ENCODE measurements around the gene MAOA. TPM values are rescaled to one million over a fixed set of nuclear protein-coding genes. Genes with fewer than 3 reads are reported as not detected.
"Not testable (repeated sequence)": the region's sequence is repeated elsewhere in the genome, so short reads cannot be mapped to it uniquely, and the experiment has no call there.

MAOA gene
- total RNA-seq, result 10 to 100 TPM in 1 of 8 experiments, 1 to 10 TPM in 4, under 1 TPM in 2, not detected in 1; 0.10 to 12.9 (median 2.1) TPM

- Histone ChIP-seq H3K4me1 (replicated peaks in 1 of 2) (peaks cover 0 to 2% of the 10 kb centered on the region in 2 donors), H3K4me3 (peak within 1 kb of the TSS; percentile 55 to 82 (median 64)), H3K27ac (peak within 1 kb of the TSS in 1 of 2 donors; percentile 98)
- in situ Hi-C loops (cut with MboI; ENCODE audit: low pct_unique_long_range_greater_than_20kb in 2 of 9, low sequenced_read_pairs in 9 of 9, unreplicated experiment in 9 of 9), result no loop called here
- peak in 5 of 8 experiments; percentile 8 to 36 (median 28) for ATAC-seq (replicated peaks in 6 of 8)
- 28% methylated on average over 7 of the region's 29 CpGs; no CpG with 5 or more reads in 9 of the 10 experiments for WGBS, 10 experiments
Observed at GRCh38 chrX:43656005-43656494, at the start of gene MAOA. TSS of gene MAOA (plus strand) at chrX:43656299. CDS start at chrX:43656342, 43 bp downstream.

- no peak for ATAC-seq (replicated peaks in 6 of 8)
- in situ Hi-C loops (cut with MboI; ENCODE audit: low pct_unique_long_range_greater_than_20kb in 2 of 9, low sequenced_read_pairs in 9 of 9, unreplicated experiment in 9 of 9), result no loop called here
Observed at GRCh38 chrX:43612400-43612799, 43.7 kb upstream of the MAOA start.

GRCh38 chrX:43615660-43616059 is 40.4 kb upstream of the MAOA start:
- 0 to 64% (median 26%) methylated on average over 1 to 5 of the region's 5 CpGs; no CpG with 5 or more reads in 3 of the 10 experiments for WGBS, 10 experiments
- Histone ChIP-seq H3K27ac (no peak overlapping the region), H3K4me3 (no peak overlapping the region), H3K4me1 (replicated peaks in 1 of 2) (no peaks in the 10 kb centered on the region)
- ATAC-seq (replicated peaks in 6 of 8), result no peak
- in situ Hi-C loops (cut with MboI; ENCODE audit: low pct_unique_long_range_greater_than_20kb in 2 of 9, low sequenced_read_pairs in 9 of 9, unreplicated experiment in 9 of 9), result no loop called here

More at GRCh38 chrX:43612400-43612799, 43.7 kb upstream of the MAOA start:
- Histone ChIP-seq H3K4me1 (replicated peaks in 1 of 2) (no peaks in the 10 kb centered on the region), H3K4me3 (no peak overlapping the region), H3K27ac (no peak overlapping the region)

GRCh38 chrX:43618366-43619205 is 37.5 kb upstream of the MAOA start:
- in situ Hi-C loops (cut with MboI; ENCODE audit: low pct_unique_long_range_greater_than_20kb in 2 of 9, low sequenced_read_pairs in 9 of 9, unreplicated experiment in 9 of 9), result no loop called here
- Histone ChIP-seq H3K4me1 (replicated peaks in 1 of 2) (no peaks in the 10 kb centered on the region), H3K4me3 (no peak overlapping the region), H3K27ac (no peak overlapping the region)
- ATAC-seq (replicated peaks in 6 of 8), result peak in 2 of 8 experiments; percentile 63 to 70
- 20 to 80% (median 36%) methylated on average over 1 to 3 of the region's 3 CpGs; no CpG with 5 or more reads in 5 of the 10 experiments for WGBS, 10 experiments

GRCh38 chrX:43619861-43620260 is 36.2 kb upstream of the MAOA start:
- H3K27ac ChIP-seq; in situ Hi-C loops (cut with MboI; ENCODE audit: low pct_unique_long_range_greater_than_20kb in 2 of 9, low sequenced_read_pairs in 9 of 9, unreplicated experiment in 9 of 9); H3K4me3 ChIP-seq; H3K4me1 ChIP-seq (replicated peaks in 1 of 2); ATAC-seq (replicated peaks in 6 of 8): not testable (repeated sequence)
- WGBS, 10 experiments, result 0 to 47% (median 0%) methylated on average over 1 to 2 of the region's 2 CpGs; no CpG with 5 or more reads in 7 of the 10 experiments

GRCh38 chrX:43627147-43627546 is 29.0 kb upstream of the MAOA start:
- Histone ChIP-seq H3K27ac (no peak overlapping the region), H3K4me3 (no peak overlapping the region), H3K4me1 (replicated peaks in 1 of 2) (no peaks in the 10 kb centered on the region)
- in situ Hi-C loops (cut with MboI; ENCODE audit: low pct_unique_long_range_greater_than_20kb in 2 of 9, low sequenced_read_pairs in 9 of 9, unreplicated experiment in 9 of 9), result no loop called here
- no peak for ATAC-seq (replicated peaks in 6 of 8)

GRCh38 chrX:43627669-43628068 is 28.4 kb upstream of the MAOA start:
- H3K27ac ChIP-seq, result no peak overlapping the region
- H3K4me1 ChIP-seq (replicated peaks in 1 of 2), result no peaks in the 10 kb centered on the region
- ATAC-seq (replicated peaks in 6 of 8), result no peak
- WGBS, 10 experiments, result 57 to 100% methylated on average over 1 of the region's 1 CpG; no CpG with 5 or more reads in 8 of the 10 experiments
- in situ Hi-C loops (cut with MboI; ENCODE audit: low pct_unique_long_range_greater_than_20kb in 2 of 9, low sequenced_read_pairs in 9 of 9, unreplicated experiment in 9 of 9), result no loop called here
- H3K4me3 ChIP-seq, result no peak overlapping the region

GRCh38 chrX:43629229-43629628 is 26.9 kb upstream of the MAOA start:
- Histone ChIP-seq H3K4me1 (replicated peaks in 1 of 2) (no peaks in the 10 kb centered on the region), H3K4me3 (no peak overlapping the region), H3K27ac (no peak overlapping the region)
- ATAC-seq (replicated peaks in 6 of 8), result no peak
- 0 to 60% (median 40%) methylated on average over 1 of the region's 1 CpG; no CpG with 5 or more reads in 7 of the 10 experiments for WGBS, 10 experiments
- in situ Hi-C loops (cut with MboI; ENCODE audit: low pct_unique_long_range_greater_than_20kb in 2 of 9, low sequenced_read_pairs in 9 of 9, unreplicated experiment in 9 of 9), result no loop called here

- WGBS, 10 experiments, result 57 to 100% (median 88%) methylated on average over 1 of the region's 1 CpG; no CpG with 5 or more reads in 7 of the 10 experiments
- no peak for ATAC-seq (replicated peaks in 6 of 8)
- Histone ChIP-seq H3K4me1 (replicated peaks in 1 of 2) (no peaks in the 10 kb centered on the region), H3K4me3 (no peak overlapping the region), H3K27ac (no peak overlapping the region)
- in situ Hi-C loops (cut with MboI; ENCODE audit: low pct_unique_long_range_greater_than_20kb in 2 of 9, low sequenced_read_pairs in 9 of 9, unreplicated experiment in 9 of 9), result no loop called here
Observed at GRCh38 chrX:43631841-43632240, 24.3 kb upstream of the MAOA start.

GRCh38 chrX:43633081-43633480 is 23.0 kb upstream of the MAOA start:
- H3K4me3 ChIP-seq, result no peak overlapping the region
- no peaks in the 10 kb centered on the region for H3K4me1 ChIP-seq (replicated peaks in 1 of 2)
- in situ Hi-C loops (cut with MboI; ENCODE audit: low pct_unique_long_range_greater_than_20kb in 2 of 9, low sequenced_read_pairs in 9 of 9, unreplicated experiment in 9 of 9), result no loop called here
- 0 to 90% (median 0%) methylated on average over 1 of the region's 1 CpG; no CpG with 5 or more reads in 7 of the 10 experiments for WGBS, 10 experiments
- no peak for ATAC-seq (replicated peaks in 6 of 8)
- H3K27ac ChIP-seq, result no peak overlapping the region

- in situ Hi-C loops (cut with MboI; ENCODE audit: low pct_unique_long_range_greater_than_20kb in 2 of 9, low sequenced_read_pairs in 9 of 9, unreplicated experiment in 9 of 9), result no loop called here
- H3K27ac ChIP-seq, result no peak overlapping the region
- ATAC-seq (replicated peaks in 6 of 8), result no peak
- no peak overlapping the region for H3K4me3 ChIP-seq
- no peaks in the 10 kb centered on the region for H3K4me1 ChIP-seq (replicated peaks in 1 of 2)
- WGBS, 10 experiments, result 0 to 100% (median 60%) methylated on average over 1 to 3 of the region's 3 CpGs; no CpG with 5 or more reads in 3 of the 10 experiments
Observed at GRCh38 chrX:43633757-43634156, 22.3 kb upstream of the MAOA start.

- ATAC-seq (replicated peaks in 6 of 8), result no peak
- WGBS, 10 experiments, result 43 to 100% (median 84%) methylated on average over 1 to 5 of the region's 5 CpGs; no CpG with 5 or more reads in 2 of the 10 experiments
- in situ Hi-C loops (cut with MboI; ENCODE audit: low pct_unique_long_range_greater_than_20kb in 2 of 9, low sequenced_read_pairs in 9 of 9, unreplicated experiment in 9 of 9), result no loop called here
Observed at GRCh38 chrX:43640482-43640881, 15.6 kb upstream of the MAOA start.

GRCh38 chrX:43641691-43642090 is 14.4 kb upstream of the MAOA start:
- Histone ChIP-seq H3K27ac (no peak overlapping the region), H3K4me3 (no peak overlapping the region), H3K4me1 (replicated peaks in 1 of 2) (peaks cover 0 to 4% of the 10 kb centered on the region in 2 donors)
- no peak for ATAC-seq (replicated peaks in 6 of 8)
- in situ Hi-C loops (cut with MboI; ENCODE audit: low pct_unique_long_range_greater_than_20kb in 2 of 9, low sequenced_read_pairs in 9 of 9, unreplicated experiment in 9 of 9), result no loop called here

More at GRCh38 chrX:43640482-43640881, 15.6 kb upstream of the MAOA start:
- H3K27ac ChIP-seq, result no peak overlapping the region
- H3K4me3 ChIP-seq, result no peak overlapping the region
- H3K4me1 ChIP-seq (replicated peaks in 1 of 2), result peaks cover 0 to 4% of the 10 kb centered on the region in 2 donors
